ENCODE measurements around the gene MAPK14.

DNA sequence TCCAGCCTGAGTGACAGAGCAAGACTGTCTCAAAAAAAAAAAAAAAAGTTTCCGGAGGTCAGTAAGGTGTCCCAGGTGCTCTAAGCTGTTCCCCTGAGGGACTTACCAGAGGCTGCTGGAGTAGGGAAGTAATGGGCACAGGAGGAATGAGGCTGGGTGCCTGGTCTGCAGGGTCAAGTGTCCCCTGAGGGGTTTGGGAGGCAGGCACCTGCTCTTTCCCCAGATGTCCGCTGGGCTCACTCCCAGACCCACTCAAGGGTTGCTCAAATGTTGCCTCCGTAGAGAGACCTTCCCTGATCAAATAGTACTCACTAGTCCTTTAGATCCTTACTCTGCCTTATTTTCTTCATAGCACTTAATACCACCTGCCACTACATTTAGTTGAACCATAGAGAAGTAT, 97.3 kb downstream of the MAPK14 start:
- TF ChIP-seq, protein P1, sequence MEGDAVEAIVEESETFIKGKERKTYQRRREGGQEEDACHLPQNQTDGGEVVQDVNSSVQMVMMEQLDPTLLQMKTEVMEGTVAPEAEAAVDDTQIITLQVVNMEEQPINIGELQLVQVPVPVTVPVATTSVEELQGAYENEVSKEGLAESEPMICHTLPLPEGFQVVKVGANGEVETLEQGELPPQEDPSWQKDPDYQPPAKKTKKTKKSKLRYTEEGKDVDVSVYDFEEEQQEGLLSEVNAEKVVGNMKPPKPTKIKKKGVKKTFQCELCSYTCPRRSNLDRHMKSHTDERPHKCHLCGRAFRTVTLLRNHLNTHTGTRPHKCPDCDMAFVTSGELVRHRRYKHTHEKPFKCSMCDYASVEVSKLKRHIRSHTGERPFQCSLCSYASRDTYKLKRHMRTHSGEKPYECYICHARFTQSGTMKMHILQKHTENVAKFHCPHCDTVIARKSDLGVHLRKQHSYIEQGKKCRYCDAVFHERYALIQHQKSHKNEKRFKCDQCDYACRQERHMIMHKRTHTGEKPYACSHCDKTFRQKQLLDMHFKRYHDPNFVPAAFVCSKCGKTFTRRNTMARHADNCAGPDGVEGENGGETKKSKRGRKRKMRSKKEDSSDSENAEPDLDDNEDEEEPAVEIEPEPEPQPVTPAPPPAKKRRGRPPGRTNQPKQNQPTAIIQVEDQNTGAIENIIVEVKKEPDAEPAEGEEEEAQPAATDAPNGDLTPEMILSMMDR (IDR thresholded peaks at IDR 0.05): no peak
- TF ChIP-seq POLR2A (IDR thresholded peaks at IDR 0.05): no peak
